Transverse colon (tissue), 4 donors: Measurements from ENCODE around the gene PLXNA2.

Experiments used
- POLR2AphosphoS5 ChIP-seq, 3 donors: sonication (generic); formaldehyde crosslinking; IDR thresholded peaks; one replicate each; pipeline ENCODE4 v1.6.1; 2016; ENCODE audit warnings: antibody characterized with exemption in 3 of 3
- TF ChIP-seq, protein P1 (sequence below), 5 experiments: fragments of 200-600 bp in 3 of 5; fragments of 450-650 bp in 2 of 5; sonication (generic) in 3 of 5; IDR thresholded peaks; 1 replicate in 2 of 5; 2 replicates in 3 of 5; pipeline ENCODE4 v1.5.1; 2016 to 2017; ENCODE audit warnings: antibody characterized with exemption in 5 of 5, inconsistent platforms in 3 of 5, mild to moderate bottlenecking in 2 of 5, moderate library complexity in 1 of 5

DNA sequence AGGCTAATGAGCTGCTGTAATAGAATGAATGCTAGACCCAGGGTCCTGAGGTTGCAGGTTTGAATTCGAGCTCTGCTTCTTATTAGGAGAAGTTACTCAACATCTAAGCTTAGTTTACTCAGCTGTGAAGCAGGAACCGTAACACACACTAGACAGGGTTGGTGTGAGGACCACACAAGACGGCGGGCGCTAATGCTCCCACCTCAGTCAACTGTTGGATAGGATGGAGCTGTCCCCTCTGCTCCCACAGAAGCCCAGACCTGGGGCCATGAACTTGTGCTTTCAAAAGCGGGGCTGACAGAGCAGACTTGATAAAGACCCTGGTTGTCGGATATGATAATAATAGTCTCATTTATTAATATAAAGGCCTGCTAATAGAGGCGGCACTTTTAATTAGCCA is 234.9 kb downstream of the PLXNA2 start:
- TF ChIP-seq, protein P1, sequence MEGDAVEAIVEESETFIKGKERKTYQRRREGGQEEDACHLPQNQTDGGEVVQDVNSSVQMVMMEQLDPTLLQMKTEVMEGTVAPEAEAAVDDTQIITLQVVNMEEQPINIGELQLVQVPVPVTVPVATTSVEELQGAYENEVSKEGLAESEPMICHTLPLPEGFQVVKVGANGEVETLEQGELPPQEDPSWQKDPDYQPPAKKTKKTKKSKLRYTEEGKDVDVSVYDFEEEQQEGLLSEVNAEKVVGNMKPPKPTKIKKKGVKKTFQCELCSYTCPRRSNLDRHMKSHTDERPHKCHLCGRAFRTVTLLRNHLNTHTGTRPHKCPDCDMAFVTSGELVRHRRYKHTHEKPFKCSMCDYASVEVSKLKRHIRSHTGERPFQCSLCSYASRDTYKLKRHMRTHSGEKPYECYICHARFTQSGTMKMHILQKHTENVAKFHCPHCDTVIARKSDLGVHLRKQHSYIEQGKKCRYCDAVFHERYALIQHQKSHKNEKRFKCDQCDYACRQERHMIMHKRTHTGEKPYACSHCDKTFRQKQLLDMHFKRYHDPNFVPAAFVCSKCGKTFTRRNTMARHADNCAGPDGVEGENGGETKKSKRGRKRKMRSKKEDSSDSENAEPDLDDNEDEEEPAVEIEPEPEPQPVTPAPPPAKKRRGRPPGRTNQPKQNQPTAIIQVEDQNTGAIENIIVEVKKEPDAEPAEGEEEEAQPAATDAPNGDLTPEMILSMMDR (IDR thresholded peaks at IDR 0.05) = no peak
- TF ChIP-seq POLR2AphosphoS5 (IDR thresholded peaks at IDR 0.05) = no peak
